ENCODE results near the gene PHYHIPL. TPM values are rescaled to one million over a fixed set of nuclear protein-coding genes. Genes with fewer than 3 reads are reported as not detected.

The PHYHIPL gene
- total RNA-seq, 2 donors from 2014 or later = not detected

DNA sequence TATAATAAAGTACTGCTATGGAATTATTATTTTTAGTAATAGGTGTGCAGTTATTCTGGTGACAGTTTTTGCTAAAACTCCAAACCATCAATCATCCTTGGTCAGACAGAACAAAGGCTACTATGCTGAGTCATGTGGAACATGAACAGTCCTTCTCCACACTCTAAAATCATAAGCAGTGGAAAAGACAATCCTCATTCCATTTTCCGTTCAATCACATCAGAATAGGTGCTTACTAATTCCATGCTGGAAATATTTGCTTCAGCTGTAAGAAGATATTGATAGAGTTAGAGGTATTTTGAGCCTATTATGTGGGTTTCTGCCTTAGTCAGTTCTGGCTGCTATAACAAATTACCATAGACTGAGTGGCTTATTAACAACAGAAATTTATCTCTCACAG is 103.0 kb downstream of the PHYHIPL start:
- Mint-ChIP-seq H3K36me3 (no peaks in the 10 kb centered on the region), H3K4me1 (ENCODE audit: low read depth in 2 of 2) (no peaks in the 10 kb centered on the region), H3K4me3 (no peak overlapping the region), H3K27me3 (no peaks in the 10 kb centered on the region), H3K9me3 (no peaks in the 10 kb centered on the region), H3K27ac (no peak overlapping the region)
- ATAC-seq (no peak), DNase-seq (ENCODE audit: low spot score) (no peak)

GRCh38 chr10:59279991-59280505 is 103.6 kb downstream of the PHYHIPL start:
- no peaks in the 10 kb centered on the region for H3K4me1 Mint-ChIP-seq (ENCODE audit: low read depth in 2 of 2)
- no peaks in the 10 kb centered on the region for H3K36me3 Mint-ChIP-seq
- H3K4me3 Mint-ChIP-seq = no peak overlapping the region
- no peaks in the 10 kb centered on the region for H3K27me3 Mint-ChIP-seq
- no peak for ATAC-seq
- no peaks in the 10 kb centered on the region for H3K9me3 Mint-ChIP-seq
- no peak for DNase-seq (ENCODE audit: low spot score)
- no peak overlapping the region for H3K27ac Mint-ChIP-seq

- DNase-seq (ENCODE audit: low spot score) = no peak
- H3K9me3 Mint-ChIP-seq = no peaks in the 10 kb centered on the region
- H3K4me1 Mint-ChIP-seq (ENCODE audit: low read depth in 2 of 2) = no peaks in the 10 kb centered on the region
- H3K27me3 Mint-ChIP-seq = no peaks in the 10 kb centered on the region
- no peaks in the 10 kb centered on the region for H3K36me3 Mint-ChIP-seq
- H3K27ac Mint-ChIP-seq = no peak overlapping the region
- no peak overlapping the region for H3K4me3 Mint-ChIP-seq
- no peak for ATAC-seq
Observed at GRCh38 chr10:59281861-59282260, 105.4 kb downstream of the PHYHIPL start.

- H3K4me3 Mint-ChIP-seq = no peak overlapping the region
- H3K9me3 Mint-ChIP-seq = no peaks in the 10 kb centered on the region
- no peaks in the 10 kb centered on the region for H3K36me3 Mint-ChIP-seq
- H3K4me1 Mint-ChIP-seq (ENCODE audit: low read depth in 2 of 2) = no peaks in the 10 kb centered on the region
- no peaks in the 10 kb centered on the region for H3K27me3 Mint-ChIP-seq
- no peak for DNase-seq (ENCODE audit: low spot score)
- no peak for ATAC-seq
- H3K27ac Mint-ChIP-seq = no peak overlapping the region
Observed at GRCh38 chr10:59283456-59284091, 107.1 kb downstream of the PHYHIPL start.

DNA sequence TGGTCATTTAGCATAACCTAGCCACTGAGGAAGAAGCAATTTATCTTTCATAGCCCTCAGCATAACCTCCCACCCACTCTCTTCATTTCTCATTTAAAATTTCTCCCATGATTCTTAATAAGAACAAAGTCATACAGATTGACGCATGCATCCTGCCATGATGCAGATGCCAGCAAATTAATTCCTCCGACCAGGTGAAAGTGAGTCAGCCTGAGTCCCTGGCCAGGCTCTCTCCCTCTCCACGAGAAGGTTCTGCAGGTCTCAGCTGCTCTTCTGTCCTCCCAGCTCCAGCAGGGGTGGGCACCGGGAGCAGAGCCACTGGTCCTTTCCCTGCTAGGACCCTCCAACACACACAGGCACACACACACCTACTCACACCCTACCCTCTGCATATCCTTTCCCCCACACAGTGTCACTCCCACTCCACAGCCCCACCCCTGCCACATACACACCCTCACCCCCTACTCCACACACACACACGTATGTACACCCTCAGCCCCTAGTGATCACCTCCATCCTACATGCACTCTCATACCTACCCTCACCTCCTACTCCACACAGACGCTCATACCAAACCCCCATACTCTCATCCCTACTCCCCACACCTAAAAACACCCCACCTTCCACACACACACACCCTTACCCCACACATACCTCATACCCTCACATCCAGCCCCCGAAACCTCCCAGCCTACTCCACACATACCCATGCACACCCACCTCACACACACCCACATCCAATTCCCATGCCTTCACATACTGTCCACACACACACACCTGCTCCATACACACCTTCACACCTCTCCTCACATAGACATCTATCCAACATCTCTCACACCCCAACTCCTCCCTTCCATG is 107.9 kb downstream of the PHYHIPL start:
- peak; percentile 42 to 59 for ATAC-seq

DNA sequence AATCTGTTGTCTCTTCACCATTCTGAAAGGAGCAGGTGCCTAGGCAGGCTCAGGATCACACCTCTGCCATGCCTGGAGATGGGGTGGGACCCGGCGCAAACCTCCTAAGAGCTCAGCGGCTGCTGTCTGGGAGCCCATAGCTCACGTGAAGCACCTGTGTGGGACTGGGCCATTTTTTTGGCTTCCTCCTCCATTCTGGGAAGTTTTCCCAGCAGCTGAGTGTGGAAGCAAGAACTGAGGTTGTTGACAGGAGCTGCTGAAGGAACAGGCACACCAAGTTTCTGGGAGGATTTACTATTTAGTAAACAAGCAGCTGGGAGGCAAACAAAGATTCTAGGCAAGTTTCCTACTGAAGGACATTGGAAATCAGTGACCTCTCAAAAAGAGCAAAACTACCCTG is 108.6 kb downstream of the PHYHIPL start:
- no peaks in the 10 kb centered on the region for H3K4me1 Mint-ChIP-seq (ENCODE audit: low read depth in 2 of 2)
- H3K36me3 Mint-ChIP-seq = no peaks in the 10 kb centered on the region
- DNase-seq (ENCODE audit: low spot score) (no peak), ATAC-seq (no peak)
- H3K4me3 Mint-ChIP-seq = no peak overlapping the region
- H3K27ac Mint-ChIP-seq = no peak overlapping the region
- H3K27me3 Mint-ChIP-seq = no peaks in the 10 kb centered on the region
- H3K9me3 Mint-ChIP-seq = no peaks in the 10 kb centered on the region

More for the DNA sequence above, 107.9 kb downstream of the PHYHIPL start:
- no peaks in the 10 kb centered on the region for H3K36me3 Mint-ChIP-seq
- no peaks in the 10 kb centered on the region for H3K9me3 Mint-ChIP-seq
- H3K4me3 Mint-ChIP-seq = no peak overlapping the region
- H3K4me1 Mint-ChIP-seq (ENCODE audit: low read depth in 2 of 2) = no peaks in the 10 kb centered on the region
- H3K27me3 Mint-ChIP-seq = no peaks in the 10 kb centered on the region
- no peak overlapping the region for H3K27ac Mint-ChIP-seq
- DNase-seq (ENCODE audit: low spot score) = no peak

DNA sequence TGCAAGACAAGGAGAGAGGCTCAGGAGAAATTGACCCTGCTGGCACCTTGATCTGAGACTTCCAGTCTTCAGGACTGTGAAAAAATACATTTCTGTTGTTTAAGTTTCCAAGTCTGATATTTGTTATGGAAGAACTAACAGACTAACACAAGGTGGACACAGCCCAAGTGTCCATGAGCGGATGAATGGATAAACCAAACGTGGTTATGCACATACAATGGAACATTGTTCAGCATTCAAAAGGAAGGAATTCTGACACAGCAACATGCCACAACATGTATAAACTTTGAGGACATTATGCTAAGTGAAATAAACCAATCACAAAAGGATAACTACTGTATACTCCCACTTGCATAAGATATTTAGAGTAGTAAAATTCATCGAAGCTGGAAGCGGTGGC is 109.4 kb downstream of the PHYHIPL start:
- Mint-ChIP-seq H3K4me1 (ENCODE audit: low read depth in 2 of 2) (no peaks in the 10 kb centered on the region), H3K36me3 (no peaks in the 10 kb centered on the region), H3K27me3 (no peaks in the 10 kb centered on the region), H3K27ac (no peak overlapping the region), H3K4me3 (no peak overlapping the region), H3K9me3 (peaks cover 4% of the 10 kb centered on the region)
- ATAC-seq (no peak), DNase-seq (ENCODE audit: low spot score) (no peak)

DNA sequence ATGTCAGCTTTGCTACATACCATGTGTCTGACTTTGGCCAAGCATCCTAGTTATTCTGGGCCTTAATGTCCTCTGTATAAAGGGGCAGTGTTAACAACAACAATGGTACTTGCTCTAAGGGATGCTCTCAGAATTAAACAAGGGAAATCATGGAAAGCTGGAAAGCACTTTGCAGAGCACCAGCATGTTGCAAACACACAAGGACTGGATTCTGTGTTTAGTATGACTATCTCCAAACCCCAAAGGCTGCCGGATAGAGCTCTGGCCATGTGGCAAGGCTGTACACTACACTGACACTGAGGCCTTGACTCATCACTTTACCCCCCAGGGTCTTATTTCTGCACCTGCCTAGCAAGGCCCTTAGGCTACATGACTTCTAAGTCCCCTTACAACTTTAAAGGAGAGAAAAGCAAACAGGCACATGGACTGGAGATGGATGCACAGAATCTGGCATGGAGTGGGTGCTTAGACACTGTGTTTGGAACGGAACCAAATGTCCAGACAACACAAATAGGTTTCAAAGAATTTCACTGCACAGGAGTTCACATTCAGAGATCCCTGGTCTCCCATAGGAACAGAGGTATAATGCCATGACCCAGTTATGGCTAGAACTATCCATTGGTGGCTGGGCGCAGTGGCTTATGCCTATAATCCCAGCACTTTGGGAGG is 111.3 kb downstream of the PHYHIPL start:
- no peaks in the 10 kb centered on the region for H3K4me1 Mint-ChIP-seq (ENCODE audit: low read depth in 2 of 2)
- H3K27me3 Mint-ChIP-seq = no peaks in the 10 kb centered on the region
- H3K36me3 Mint-ChIP-seq = no peaks in the 10 kb centered on the region
- no peak overlapping the region for H3K27ac Mint-ChIP-seq
- ATAC-seq (no peak), DNase-seq (ENCODE audit: low spot score) (no peak)
- no peak overlapping the region for H3K4me3 Mint-ChIP-seq
- peaks cover 4% of the 10 kb centered on the region for H3K9me3 Mint-ChIP-seq

- no peak for ATAC-seq
- H3K36me3 Mint-ChIP-seq = no peaks in the 10 kb centered on the region
- no peak overlapping the region for H3K4me3 Mint-ChIP-seq
- no peaks in the 10 kb centered on the region for H3K27me3 Mint-ChIP-seq
- no peak for DNase-seq (ENCODE audit: low spot score)
- H3K4me1 Mint-ChIP-seq (ENCODE audit: low read depth in 2 of 2) = no peaks in the 10 kb centered on the region
- H3K9me3 Mint-ChIP-seq = peaks cover 4% of the 10 kb centered on the region
- no peak overlapping the region for H3K27ac Mint-ChIP-seq
Observed at GRCh38 chr10:59289853-59290252, 113.4 kb downstream of the PHYHIPL start.

- H3K27ac Mint-ChIP-seq = no peak overlapping the region
- H3K36me3 Mint-ChIP-seq = no peaks in the 10 kb centered on the region
- no peak overlapping the region for H3K4me3 Mint-ChIP-seq
- H3K9me3 Mint-ChIP-seq = peaks cover 4% of the 10 kb centered on the region
- no peaks in the 10 kb centered on the region for H3K4me1 Mint-ChIP-seq (ENCODE audit: low read depth in 2 of 2)
- no peak for DNase-seq (ENCODE audit: low spot score)
- no peak for ATAC-seq
- no peaks in the 10 kb centered on the region for H3K27me3 Mint-ChIP-seq
Observed at GRCh38 chr10:59290448-59290847, 114.0 kb downstream of the PHYHIPL start.

Other genes with a start within 250 kb of the PHYHIPL start
- not detected for gene FAM13C, start 185.9 kb downstream of the PHYHIPL start, total RNA-seq